ENCODE measurements around the gene SPN. TPM values are rescaled to one million over a fixed set of nuclear protein-coding genes. Genes with fewer than 3 reads are reported as not detected.
A peak's percentile ranks its signal among the peaks of the same experiment; 100 is the strongest.
"Not testable (repeated sequence)": the region's sequence is repeated elsewhere in the genome, so short reads cannot be mapped to it uniquely, and the experiment has no call there.

Gene SPN
- total RNA-seq, 2 experiments from 2014 or later = 339 to 352 TPM

DNA sequence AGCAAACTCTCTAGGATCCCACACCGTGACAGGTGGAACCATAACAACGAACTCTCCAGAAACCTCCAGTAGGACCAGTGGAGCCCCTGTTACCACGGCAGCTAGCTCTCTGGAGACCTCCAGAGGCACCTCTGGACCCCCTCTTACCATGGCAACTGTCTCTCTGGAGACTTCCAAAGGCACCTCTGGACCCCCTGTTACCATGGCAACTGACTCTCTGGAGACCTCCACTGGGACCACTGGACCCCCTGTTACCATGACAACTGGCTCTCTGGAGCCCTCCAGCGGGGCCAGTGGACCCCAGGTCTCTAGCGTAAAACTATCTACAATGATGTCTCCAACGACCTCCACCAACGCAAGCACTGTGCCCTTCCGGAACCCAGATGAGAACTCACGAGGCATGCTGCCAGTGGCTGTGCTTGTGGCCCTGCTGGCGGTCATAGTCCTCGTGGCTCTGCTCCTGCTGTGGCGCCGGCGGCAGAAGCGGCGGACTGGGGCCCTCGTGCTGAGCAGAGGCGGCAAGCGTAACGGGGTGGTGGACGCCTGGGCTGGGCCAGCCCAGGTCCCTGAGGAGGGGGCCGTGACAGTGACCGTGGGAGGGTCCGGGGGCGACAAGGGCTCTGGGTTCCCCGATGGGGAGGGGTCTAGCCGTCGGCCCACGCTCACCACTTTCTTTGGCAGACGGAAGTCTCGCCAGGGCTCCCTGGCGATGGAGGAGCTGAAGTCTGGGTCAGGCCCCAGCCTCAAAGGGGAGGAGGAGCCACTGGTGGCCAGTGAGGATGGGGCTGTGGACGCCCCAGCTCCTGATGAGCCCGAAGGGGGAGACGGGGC lies 1.3 kb downstream of the SPN start:
- Mint-ChIP-seq H3K27ac (peak overlapping the region; percentile 97), H3K4me1 (ENCODE audit: low read depth) (peaks cover 50% of the 10 kb centered on the region), H3K27me3 (ENCODE audit: low read depth) (no peaks in the 10 kb centered on the region), H3K36me3 (ENCODE audit: low read depth) (peaks cover 55% of the 10 kb centered on the region), H3K9me3 (ENCODE audit: insufficient read depth) (no peaks in the 10 kb centered on the region), H3K4me3 (peak overlapping the region; percentile 96)
- ATAC-seq = peak; percentile 23
- POLR2A ChIA-PET = interaction anchor here (1.0 to 1.6 kb wide), 3 partner anchors 15 to 51 kb away, joined by 5 to 11 read pairs (median 5); partner anchors contain the start of gene QPRT
- CTCF ChIA-PET = interaction anchor here (1.0 to 4.0 kb wide), 5 partner anchors 15 to 153 kb away, joined by 3 to 32 read pairs (median 3); partner anchors contain the start of gene PAGR1
- DNase-seq = peak; percentile 61

GRCh38 chr16:29665294-29666077 lies 2.4 kb downstream of the SPN start:
- ATAC-seq = no peak
- CTCF ChIA-PET = interaction anchor here (1.1 to 2.6 kb wide), 4 partner anchors 14 to 152 kb away, joined by 3 to 12 read pairs (median 4); partner anchors contain the start of gene PAGR1
- POLR2A ChIA-PET = interaction anchor here (1.0 kb wide), 1 partner anchor 141 kb away, joined by 3 read pairs; the partner anchor contains the start of gene MAZ
- peak overlapping the region; percentile 90 for H3K27ac Mint-ChIP-seq
- H3K9me3 Mint-ChIP-seq (ENCODE audit: insufficient read depth) = no peaks in the 10 kb centered on the region
- H3K4me3 Mint-ChIP-seq = peak overlapping the region; percentile 96
- H3K27me3 Mint-ChIP-seq (ENCODE audit: low read depth) = no peaks in the 10 kb centered on the region
- DNase-seq = peak; percentile 35
- peaks cover 49% of the 10 kb centered on the region for H3K4me1 Mint-ChIP-seq (ENCODE audit: low read depth)
- H3K36me3 Mint-ChIP-seq (ENCODE audit: low read depth) = peaks cover 60% of the 10 kb centered on the region

- Mint-ChIP-seq H3K4me3 (peak overlapping the region; percentile 96), H3K4me1 (ENCODE audit: low read depth) (peaks cover 42% of the 10 kb centered on the region), H3K36me3 (ENCODE audit: low read depth) (peaks cover 72% of the 10 kb centered on the region), H3K27ac (peak overlapping the region; percentile 90)
- ATAC-seq; DNase-seq; H3K27me3 Mint-ChIP-seq (ENCODE audit: low read depth); H3K9me3 Mint-ChIP-seq (ENCODE audit: insufficient read depth): not testable (repeated sequence)
- ChIA-PET CTCF (interaction anchor here (1.1 to 2.6 kb wide), 3 partner anchors 24 to 73 kb away, joined by 3 to 12 read pairs (median 3); no protein-coding TSS in a partner anchor), POLR2A (interaction anchor here (0.6 to 1.3 kb wide), 2 partner anchors 9 to 386 kb away, joined by 3 to 8 read pairs; a partner anchor contains a TSS)
Observed at GRCh38 chr16:29667322-29667610, 4.2 kb downstream of the SPN start.

GRCh38 chr16:29667755-29668154 lies 4.7 kb downstream of the SPN start:
- Mint-ChIP-seq H3K9me3 (ENCODE audit: insufficient read depth) (no peaks in the 10 kb centered on the region), H3K4me1 (ENCODE audit: low read depth) (peaks cover 39% of the 10 kb centered on the region), H3K4me3 (no peak overlapping the region), H3K27me3 (ENCODE audit: low read depth) (no peaks in the 10 kb centered on the region), H3K36me3 (ENCODE audit: low read depth) (peaks cover 72% of the 10 kb centered on the region), H3K27ac (no peak overlapping the region)
- POLR2A ChIA-PET = no interaction called here
- DNase-seq = no peak
- CTCF ChIA-PET = interaction anchor here (1.4 to 2.6 kb wide), 2 partner anchors 27 to 73 kb away, joined by 3 to 12 read pairs; no protein-coding TSS in a partner anchor
- ATAC-seq = no peak

- Mint-ChIP-seq H3K4me3 (no peak overlapping the region), H3K4me1 (ENCODE audit: low read depth) (peaks cover 40% of the 10 kb centered on the region), H3K27ac (no peak overlapping the region), H3K27me3 (ENCODE audit: low read depth) (no peaks in the 10 kb centered on the region), H3K9me3 (ENCODE audit: insufficient read depth) (no peaks in the 10 kb centered on the region), H3K36me3 (ENCODE audit: low read depth) (peaks cover 74% of the 10 kb centered on the region)
- DNase-seq (no peak), ATAC-seq (no peak)
- POLR2A ChIA-PET = interaction anchor here (0.6 kb wide), 1 partner anchor 329 kb away, joined by 3 read pairs; no protein-coding TSS in a partner anchor
- CTCF ChIA-PET = no interaction called here
Observed at GRCh38 chr16:29668267-29668666, 5.2 kb downstream of the SPN start.

DNA sequence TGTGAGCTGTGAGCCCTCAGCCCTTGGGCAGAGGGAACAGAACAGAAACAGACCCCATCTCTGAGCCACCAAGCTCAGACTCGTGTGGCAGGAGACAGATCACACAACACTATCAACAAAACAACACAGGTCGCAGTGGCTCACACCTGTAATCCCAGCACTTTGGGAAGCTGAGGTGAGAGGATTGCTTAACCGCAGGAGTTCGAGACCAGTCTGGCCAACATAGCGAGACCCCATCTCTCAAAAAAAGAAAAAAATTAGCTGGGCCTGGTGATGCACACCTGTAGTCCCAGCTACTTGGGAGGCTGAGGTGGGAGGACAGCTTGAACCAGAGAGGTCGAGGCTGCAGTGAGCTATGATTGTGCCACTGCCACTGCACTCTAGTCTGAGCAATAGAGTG lies 10.5 kb downstream of the SPN start:
- Mint-ChIP-seq H3K36me3 (ENCODE audit: low read depth) (peaks cover 32% of the 10 kb centered on the region), H3K27ac (no peak overlapping the region), H3K4me3 (no peak overlapping the region), H3K9me3 (ENCODE audit: insufficient read depth) (no peaks in the 10 kb centered on the region), H3K27me3 (ENCODE audit: low read depth) (no peaks in the 10 kb centered on the region), H3K4me1 (ENCODE audit: low read depth) (peaks cover 25% of the 10 kb centered on the region)
- DNase-seq (no peak), ATAC-seq (no peak)
- POLR2A ChIA-PET = no interaction called here
- CTCF ChIA-PET = interaction anchor here (0.7 to 1.3 kb wide), 3 partner anchors 32 to 190 kb away, joined by 3 to 7 read pairs (median 3); partner anchors contain the start of gene CDIPT

GRCh38 chr16:29674188-29674587 lies 11.1 kb downstream of the SPN start:
- no peak for ATAC-seq
- DNase-seq = no peak
- CTCF ChIA-PET = interaction anchor here (0.7 to 1.3 kb wide), 2 partner anchors 33 to 189 kb away, joined by 3 to 7 read pairs; partner anchors contain the start of gene CDIPT
- H3K27ac Mint-ChIP-seq = peak overlapping the region; percentile 45
- no peak overlapping the region for H3K4me3 Mint-ChIP-seq
- H3K9me3 Mint-ChIP-seq (ENCODE audit: insufficient read depth) = no peaks in the 10 kb centered on the region
- peaks cover 30% of the 10 kb centered on the region for H3K4me1 Mint-ChIP-seq (ENCODE audit: low read depth)
- POLR2A ChIA-PET = no interaction called here
- no peaks in the 10 kb centered on the region for H3K27me3 Mint-ChIP-seq (ENCODE audit: low read depth)
- H3K36me3 Mint-ChIP-seq (ENCODE audit: low read depth) = peaks cover 29% of the 10 kb centered on the region

GRCh38 chr16:29675811-29676643 lies 13.0 kb downstream of the SPN start:
- no peaks in the 10 kb centered on the region for H3K27me3 Mint-ChIP-seq (ENCODE audit: low read depth)
- peaks cover 41% of the 10 kb centered on the region for H3K4me1 Mint-ChIP-seq (ENCODE audit: low read depth)
- ATAC-seq (peak; percentile 65), DNase-seq (peak; percentile 37)
- H3K4me3 Mint-ChIP-seq = no peak overlapping the region
- H3K27ac Mint-ChIP-seq = no peak overlapping the region
- POLR2A ChIA-PET = interaction anchor here (0.6 to 2.5 kb wide), 2 partner anchors 9 to 128 kb away, joined by 5 to 8 read pairs; no protein-coding TSS in a partner anchor
- peaks cover 21% of the 10 kb centered on the region for H3K36me3 Mint-ChIP-seq (ENCODE audit: low read depth)
- no peaks in the 10 kb centered on the region for H3K9me3 Mint-ChIP-seq (ENCODE audit: insufficient read depth)
- CTCF ChIA-PET = interaction anchor here (0.6 to 3.2 kb wide), 6 partner anchors 9 to 380 kb away, joined by 3 to 13 read pairs (median 3); partner anchors contain the start of gene SPN

DNA sequence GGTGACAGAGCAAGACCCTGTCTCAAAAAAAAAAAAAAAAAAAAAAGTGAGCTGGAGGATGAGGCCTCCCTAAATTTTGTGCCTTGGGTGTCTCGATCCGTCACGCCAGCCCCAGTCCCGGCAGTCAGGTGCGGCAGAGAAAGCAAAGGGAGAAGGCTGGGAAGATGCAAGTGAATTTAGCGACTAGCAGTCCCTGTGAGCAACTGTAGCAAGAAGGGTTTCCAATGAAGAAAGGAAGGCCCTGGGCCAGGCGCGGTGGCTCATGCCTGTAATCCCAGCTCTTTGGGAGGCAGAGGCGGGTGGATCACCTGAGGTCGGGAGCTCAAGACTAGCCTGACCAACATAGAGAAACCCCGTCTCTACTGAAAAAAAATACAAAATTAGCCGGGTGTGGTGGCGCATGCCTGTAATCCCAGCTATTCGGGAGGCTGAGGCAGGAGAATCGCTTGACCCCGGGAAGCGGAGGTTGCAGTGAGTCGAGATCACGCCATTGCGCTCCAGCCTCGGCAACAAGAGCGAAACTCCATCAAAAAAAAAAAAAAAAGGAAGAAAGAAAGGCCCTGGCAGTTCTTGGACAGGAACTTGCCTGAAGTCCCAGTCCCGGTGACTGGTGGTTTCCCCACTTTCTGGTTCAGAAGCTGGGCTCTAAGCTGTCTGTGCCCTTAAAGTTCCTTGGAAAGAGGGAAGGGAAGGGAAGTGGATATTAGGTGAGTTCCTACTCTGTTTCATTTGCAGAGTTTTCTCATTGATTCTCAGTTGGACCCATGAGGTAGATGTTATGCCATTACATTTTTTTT lies 14.1 kb downstream of the SPN start:
- H3K27ac Mint-ChIP-seq = no peak overlapping the region
- no peak for DNase-seq
- H3K36me3 Mint-ChIP-seq (ENCODE audit: low read depth) = peaks cover 16% of the 10 kb centered on the region
- no peaks in the 10 kb centered on the region for H3K27me3 Mint-ChIP-seq (ENCODE audit: low read depth)
- ATAC-seq = no peak
- CTCF ChIA-PET = interaction anchor here (0.6 to 3.2 kb wide), 3 partner anchors 14 to 379 kb away, joined by 3 to 13 read pairs (median 4); no protein-coding TSS in a partner anchor
- POLR2A ChIA-PET = interaction anchor here (0.6 to 2.5 kb wide), 3 partner anchors 10 to 127 kb away, joined by 3 to 8 read pairs (median 5); no protein-coding TSS in a partner anchor
- no peak overlapping the region for H3K4me3 Mint-ChIP-seq
- peaks cover 37% of the 10 kb centered on the region for H3K4me1 Mint-ChIP-seq (ENCODE audit: low read depth)
- no peaks in the 10 kb centered on the region for H3K9me3 Mint-ChIP-seq (ENCODE audit: insufficient read depth)

GRCh38 chr16:29678691-29679267 lies 15.7 kb downstream of the SPN start, which contains the start of gene QPRT:
Gene QPRT, plus strand, starts transcription at chr16:29679180. Its CDS starts 18 bp downstream, at chr16:29679198.
- POLR2A ChIA-PET = interaction anchor here (1.4 to 1.7 kb wide), 2 partner anchors 15 to 33 kb away, joined by 3 to 5 read pairs; no protein-coding TSS in a partner anchor
- H3K27ac Mint-ChIP-seq = peak within 1 kb of the TSS; percentile 89
- peak within 1 kb of the TSS; percentile 64 for H3K4me3 Mint-ChIP-seq
- no peaks in the 10 kb centered on the region for H3K9me3 Mint-ChIP-seq (ENCODE audit: insufficient read depth)
- H3K4me1 Mint-ChIP-seq (ENCODE audit: low read depth) = peaks cover 34% of the 10 kb centered on the region
- ATAC-seq (peak; percentile 17), DNase-seq (no peak)
- no peaks in the 10 kb centered on the region for H3K27me3 Mint-ChIP-seq (ENCODE audit: low read depth)
- CTCF ChIA-PET = interaction anchor here (1.0 to 1.3 kb wide), 3 partner anchors 11 to 13 kb away, joined by 3 to 4 read pairs (median 4); no protein-coding TSS in a partner anchor
- peaks cover 12% of the 10 kb centered on the region for H3K36me3 Mint-ChIP-seq (ENCODE audit: low read depth)

Data from activated CD8-positive, alpha-beta T cell treated with anti-CD3 and anti-CD28 coated beads, Interleukin-2, amount 10 ng/mL, durations not matched to agents 7 days and 5 days (primary cell).